ENCODE results near the gene LINC01488.

LINC01488 gene

GRCh38 chr11:69463995-69464960, 17.2 kb upstream of the LINC01488 start:
- DNase-seq (ENCODE audit: low read depth): no peak

- no peak for DNase-seq (ENCODE audit: low read depth)
Observed at GRCh38 chr11:69465236-69466000, 16.0 kb upstream of the LINC01488 start.

GRCh38 chr11:69466039-69466438, 15.4 kb upstream of the LINC01488 start:
- DNase-seq (ENCODE audit: low read depth): no peak

GRCh38 chr11:69467196-69467595, 14.3 kb upstream of the LINC01488 start:
- DNase-seq (ENCODE audit: low read depth): no peak

- no peak for DNase-seq (ENCODE audit: low read depth)
Observed at GRCh38 chr11:69467646-69468045, 13.8 kb upstream of the LINC01488 start.

- DNase-seq (ENCODE audit: low read depth): no peak
Observed at GRCh38 chr11:69468221-69468620, 13.2 kb upstream of the LINC01488 start.

- DNase-seq (ENCODE audit: low read depth): no peak
Observed at GRCh38 chr11:69468911-69469885, 12.3 kb upstream of the LINC01488 start.

GRCh38 chr11:69470301-69470700, 11.2 kb upstream of the LINC01488 start:
- no peak for DNase-seq (ENCODE audit: low read depth)

- no peak for DNase-seq (ENCODE audit: low read depth)
Observed at GRCh38 chr11:69470793-69471728, 10.4 kb upstream of the LINC01488 start.

GRCh38 chr11:69471729-69472540, 9.5 kb upstream of the LINC01488 start:
- no peak for DNase-seq (ENCODE audit: low read depth)

- no peak for DNase-seq (ENCODE audit: low read depth)
Observed at GRCh38 chr11:69472541-69473275, 8.8 kb upstream of the LINC01488 start.

- no peak for DNase-seq (ENCODE audit: low read depth)
Observed at GRCh38 chr11:69473276-69473845, 8.1 kb upstream of the LINC01488 start.

- no peak for DNase-seq (ENCODE audit: low read depth)
Observed at GRCh38 chr11:69474736-69475135, 6.7 kb upstream of the LINC01488 start.

- no peak for DNase-seq (ENCODE audit: low read depth)
Observed at GRCh38 chr11:69475141-69475865, 6.2 kb upstream of the LINC01488 start.

GRCh38 chr11:69475866-69476471, 5.5 kb upstream of the LINC01488 start:
- no peak for DNase-seq (ENCODE audit: low read depth)

- no peak for DNase-seq (ENCODE audit: low read depth)
Observed at GRCh38 chr11:69476509-69476961, 4.9 kb upstream of the LINC01488 start.

GRCh38 chr11:69477086-69477485, 4.4 kb upstream of the LINC01488 start:
- DNase-seq (ENCODE audit: low read depth): no peak

Data from CMK (cell line).